HEK293 (cell line): ENCODE results near the gene LAYN.

Experiments used
- CTCF ChIA-PET: fragments of 350-600 bp; formaldehyde crosslinking; extraction: SDS; loops from one replicate; lab custom pipeline; 2021; ENCODE audit warnings: antibody characterized with exemption; lab: Yijun Ruan, JAX
- POLR2A ChIA-PET: fragments of 300-600 bp; formaldehyde crosslinking; extraction: SDS; loops from one replicate; lab custom pipeline; 2020; ENCODE audit warnings: antibody characterized with exemption, inconsistent platforms; lab: Yijun Ruan, JAX
- H3K27ac ChIP-seq: fragments of 200-500 bp; sonication (Bioruptor generic); 2 replicates; pipeline ENCODE4 v1.5.1; 2014; ENCODE audit warnings: low read depth, low read length, control low read depth, inconsistent platforms; ENCODE audit errors: extremely low read depth
- H3K36me3 ChIP-seq, 2 experiments: fragments of 200-500 bp in 1 of 2; sonication (Bioruptor generic) in 1 of 2; 1 replicate in 1 of 2; 2 replicates in 1 of 2; pipeline ENCODE4 v1.5.1; 2014 to 2017; ENCODE audit warnings: inconsistent platforms in 2 of 2, low read length in 2 of 2; ENCODE audit not compliant: control insufficient read depth in 2 of 2, insufficient read depth in 1 of 2
- H3K4me1 ChIP-seq: fragments of 200-500 bp; sonication (Bioruptor generic); 2 replicates; pipeline ENCODE4 v1.5.1; 2014; ENCODE audit warnings: mild to moderate bottlenecking, low read length, inconsistent platforms; ENCODE audit not compliant: control insufficient read depth, insufficient read depth
- H3K4me3 ChIP-seq: 2 replicates; pipeline ENCODE4 v1.5.1; 2011; ENCODE audit warnings: low read depth, mild to moderate bottlenecking, control low read depth, low read length, moderate library complexity
- H3K9me3 ChIP-seq: fragments of 200-500 bp; sonication (Bioruptor generic); 2 replicates; pipeline ENCODE4 v1.5.1; 2014; ENCODE audit warnings: low read depth, low read length, inconsistent platforms; ENCODE audit not compliant: control insufficient read depth, insufficient read depth
- HOXC10 ChIP-seq: sonication (generic); formaldehyde crosslinking; IDR thresholded peaks from 2 replicates; pipeline ENCODE4 v1.8.1; 2023; ENCODE audit warnings: mild to moderate bottlenecking, missing genetic modification reagents
- MYNN ChIP-seq: fragments of 450-650 bp; formaldehyde crosslinking; IDR thresholded peaks from 2 replicates; pipeline ENCODE4 v1.5.1; 2016; ENCODE audit warnings: missing biosample characterization, missing genetic modification characterization, borderline replicate concordance
- MZF1 ChIP-seq: fragments of 450-650 bp; formaldehyde crosslinking; IDR thresholded peaks from 2 replicates; pipeline ENCODE4 v1.5.1; 2017; ENCODE audit warnings: missing biosample characterization, missing genetic modification characterization, borderline replicate concordance
- SP7 ChIP-seq: fragments of 450-650 bp; formaldehyde crosslinking; IDR thresholded peaks from 2 replicates; pipeline ENCODE4 v1.5.1; 2016; ENCODE audit warnings: missing biosample characterization, missing genetic modification characterization
- ZBTB8A ChIP-seq: fragments of 450-650 bp; formaldehyde crosslinking; IDR thresholded peaks from 2 replicates; pipeline ENCODE4 v1.5.1; 2016; ENCODE audit warnings: missing biosample characterization, missing genetic modification characterization
- ZEB2 ChIP-seq: fragments of 450-650 bp; formaldehyde crosslinking; IDR thresholded peaks from 2 replicates; pipeline ENCODE4 v1.5.1; 2016; ENCODE audit warnings: missing biosample characterization, missing genetic modification characterization
- ZIC2 ChIP-seq: fragments of 450-650 bp; formaldehyde crosslinking; IDR thresholded peaks from 2 replicates; pipeline ENCODE4 v1.5.1; 2016; ENCODE audit warnings: missing biosample characterization, missing genetic modification characterization
- ZNF133 ChIP-seq: fragments of 450-650 bp; formaldehyde crosslinking; IDR thresholded peaks from 2 replicates; pipeline ENCODE4 v1.5.1; 2016; ENCODE audit warnings: missing biosample characterization, missing genetic modification characterization
- ZNF155 ChIP-seq: fragments of 450-650 bp; formaldehyde crosslinking; IDR thresholded peaks from 2 replicates; pipeline ENCODE4 v1.5.1; 2016; ENCODE audit warnings: missing biosample characterization, missing genetic modification characterization
- ZNF211 ChIP-seq: fragments of 450-650 bp; formaldehyde crosslinking; IDR thresholded peaks from 2 replicates; pipeline ENCODE4 v1.5.1; 2016; ENCODE audit warnings: low read depth, missing biosample characterization, missing genetic modification characterization
- ZNF221 ChIP-seq: fragments of 450-650 bp; formaldehyde crosslinking; IDR thresholded peaks from 2 replicates; pipeline ENCODE4 v1.5.1; 2017; ENCODE audit warnings: missing biosample characterization, missing genetic modification characterization, borderline replicate concordance
- ZNF223 ChIP-seq: fragments of 450-650 bp; formaldehyde crosslinking; IDR thresholded peaks from 2 replicates; pipeline ENCODE4 v1.5.1; 2016; ENCODE audit warnings: missing biosample characterization, missing genetic modification characterization
- ZNF23 ChIP-seq: fragments of 450-650 bp; formaldehyde crosslinking; IDR thresholded peaks from 2 replicates; pipeline ENCODE4 v1.5.1; 2016; ENCODE audit warnings: missing biosample characterization, missing genetic modification characterization, borderline replicate concordance
- ZNF24 ChIP-seq: fragments of 450-650 bp; formaldehyde crosslinking; IDR thresholded peaks from 2 replicates; pipeline ENCODE4 v1.5.1; 2016; ENCODE audit warnings: missing biosample characterization, missing genetic modification characterization
- ZNF394 ChIP-seq: fragments of 450-650 bp; formaldehyde crosslinking; IDR thresholded peaks from 2 replicates; pipeline ENCODE4 v1.5.1; 2016; ENCODE audit warnings: missing biosample characterization, missing genetic modification characterization, mild to moderate bottlenecking, moderate library complexity, borderline replicate concordance
- ZNF416 ChIP-seq: fragments of 450-650 bp; formaldehyde crosslinking; IDR thresholded peaks from 2 replicates; pipeline ENCODE4 v1.5.1; 2016; ENCODE audit warnings: missing biosample characterization, missing genetic modification characterization
- ZNF521 ChIP-seq: fragments of 450-650 bp; formaldehyde crosslinking; IDR thresholded peaks from 2 replicates; pipeline ENCODE4 v1.5.1; 2017; ENCODE audit warnings: missing biosample characterization, mild to moderate bottlenecking, missing genetic modification characterization
- ZNF560 ChIP-seq: fragments of 450-650 bp; formaldehyde crosslinking; IDR thresholded peaks from 2 replicates; pipeline ENCODE4 v1.5.1; 2017; ENCODE audit warnings: missing biosample characterization, missing genetic modification characterization, borderline replicate concordance
- ZNF585B ChIP-seq: fragments of 450-650 bp; formaldehyde crosslinking; IDR thresholded peaks from 2 replicates; pipeline ENCODE4 v1.5.1; 2016; ENCODE audit warnings: missing biosample characterization, missing genetic modification characterization
- ZNF664 ChIP-seq: fragments of 450-650 bp; formaldehyde crosslinking; IDR thresholded peaks from 2 replicates; pipeline ENCODE4 v1.5.1; 2016; ENCODE audit warnings: missing biosample characterization, missing genetic modification characterization
- TF ChIP-seq, protein P1 (sequence below): fragments of 450-650 bp; formaldehyde crosslinking; IDR thresholded peaks from 2 replicates; pipeline ENCODE4 v1.5.1; 2016; ENCODE audit warnings: missing biosample characterization, missing genetic modification characterization
- TF ChIP-seq, protein P2 (sequence below): fragments of 450-650 bp; IDR thresholded peaks from 2 replicates; pipeline ENCODE4 v1.5.1; 2018; ENCODE audit warnings: missing biosample characterization, mild to moderate bottlenecking, missing genetic modification characterization
- TF ChIP-seq, protein P3 (sequence below): IDR thresholded peaks from 2 replicates; pipeline ENCODE4 v1.6.1; 2011; ENCODE audit warnings: mild to moderate bottlenecking, low read depth, low read length, borderline replicate concordance
- TF ChIP-seq, protein P4 (sequence below): fragments of 450-650 bp; formaldehyde crosslinking; IDR thresholded peaks from 2 replicates; pipeline ENCODE4 v1.5.0; 2017; ENCODE audit warnings: missing biosample characterization, missing genetic modification characterization, borderline replicate concordance
- TF ChIP-seq, protein P5 (sequence below): sonication (generic); formaldehyde crosslinking; IDR thresholded peaks from 2 replicates; pipeline ENCODE4 v1.8.1; 2022; ENCODE audit warnings: mild to moderate bottlenecking, moderate library complexity, missing genetic modification reagents

Gene LAYN

DNA sequence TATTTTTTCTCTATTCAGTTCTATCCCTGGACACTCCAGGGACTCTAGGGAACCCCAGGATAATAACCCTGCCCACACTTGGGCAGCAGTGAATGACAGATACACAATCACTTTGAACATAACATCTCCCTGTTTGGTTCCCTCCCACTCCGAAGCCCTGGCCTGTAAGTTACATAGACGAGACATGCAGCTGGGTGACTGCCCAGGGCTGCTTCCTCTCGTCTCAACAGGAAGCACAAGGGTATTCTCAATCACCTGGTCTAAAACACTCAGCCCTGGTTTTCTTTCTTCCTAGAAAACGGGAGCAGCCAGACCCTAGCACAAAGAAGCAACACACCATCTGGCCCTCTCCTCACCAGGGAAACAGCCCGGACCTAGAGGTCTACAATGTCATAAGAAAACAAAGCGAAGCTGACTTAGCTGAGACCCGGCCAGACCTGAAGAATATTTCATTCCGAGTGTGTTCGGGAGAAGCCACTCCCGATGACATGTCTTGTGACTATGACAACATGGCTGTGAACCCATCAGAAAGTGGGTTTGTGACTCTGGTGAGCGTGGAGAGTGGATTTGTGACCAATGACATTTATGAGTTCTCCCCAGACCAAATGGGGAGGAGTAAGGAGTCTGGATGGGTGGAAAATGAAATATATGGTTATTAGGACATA, 19.4 kb downstream of the LAYN start (continued):
- TF ChIP-seq, protein P1, sequence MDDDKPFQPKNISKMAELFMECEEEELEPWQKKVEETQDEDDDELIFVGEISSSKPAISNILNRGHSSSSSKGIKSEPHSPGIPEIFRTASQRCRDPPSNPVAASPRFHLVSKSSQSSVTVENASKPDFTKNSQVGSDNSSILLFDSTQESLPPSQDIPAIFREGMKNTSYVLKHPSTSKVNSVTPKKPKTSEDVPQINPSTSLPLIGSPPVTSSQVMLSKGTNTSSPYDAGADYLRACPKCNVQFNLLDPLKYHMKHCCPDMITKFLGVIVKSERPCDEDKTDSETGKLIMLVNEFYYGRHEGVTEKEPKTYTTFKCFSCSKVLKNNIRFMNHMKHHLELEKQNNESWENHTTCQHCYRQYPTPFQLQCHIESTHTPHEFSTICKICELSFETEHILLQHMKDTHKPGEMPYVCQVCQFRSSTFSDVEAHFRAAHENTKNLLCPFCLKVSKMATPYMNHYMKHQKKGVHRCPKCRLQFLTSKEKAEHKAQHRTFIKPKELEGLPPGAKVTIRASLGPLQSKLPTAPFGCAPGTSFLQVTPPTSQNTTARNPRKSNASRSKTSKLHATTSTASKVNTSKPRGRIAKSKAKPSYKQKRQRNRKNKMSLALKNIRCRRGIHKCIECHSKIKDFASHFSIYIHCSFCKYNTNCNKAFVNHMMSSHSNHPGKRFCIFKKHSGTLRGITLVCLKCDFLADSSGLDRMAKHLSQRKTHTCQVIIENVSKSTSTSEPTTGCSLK (tag by site-specific recombination), result no peak
- no peak for TF ChIP-seq ZNF664 (tag by site-specific recombination)
- TF ChIP-seq ZBTB8A (tag by site-specific recombination), result no peak
- TF ChIP-seq, protein P2, sequence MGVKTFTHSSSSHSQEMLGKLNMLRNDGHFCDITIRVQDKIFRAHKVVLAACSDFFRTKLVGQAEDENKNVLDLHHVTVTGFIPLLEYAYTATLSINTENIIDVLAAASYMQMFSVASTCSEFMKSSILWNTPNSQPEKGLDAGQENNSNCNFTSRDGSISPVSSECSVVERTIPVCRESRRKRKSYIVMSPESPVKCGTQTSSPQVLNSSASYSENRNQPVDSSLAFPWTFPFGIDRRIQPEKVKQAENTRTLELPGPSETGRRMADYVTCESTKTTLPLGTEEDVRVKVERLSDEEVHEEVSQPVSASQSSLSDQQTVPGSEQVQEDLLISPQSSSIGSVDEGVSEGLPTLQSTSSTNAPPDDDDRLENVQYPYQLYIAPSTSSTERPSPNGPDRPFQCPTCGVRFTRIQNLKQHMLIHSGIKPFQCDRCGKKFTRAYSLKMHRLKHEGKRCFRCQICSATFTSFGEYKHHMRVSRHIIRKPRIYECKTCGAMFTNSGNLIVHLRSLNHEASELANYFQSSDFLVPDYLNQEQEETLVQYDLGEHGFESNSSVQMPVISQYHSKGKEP (tag by site-specific recombination), result no peak
- TF ChIP-seq MZF1 (tag by site-specific recombination), result no peak
- TF ChIP-seq ZNF155 (tag by site-specific recombination), result no peak
- no peak for TF ChIP-seq ZNF560 (tag by site-specific recombination)

DNA sequence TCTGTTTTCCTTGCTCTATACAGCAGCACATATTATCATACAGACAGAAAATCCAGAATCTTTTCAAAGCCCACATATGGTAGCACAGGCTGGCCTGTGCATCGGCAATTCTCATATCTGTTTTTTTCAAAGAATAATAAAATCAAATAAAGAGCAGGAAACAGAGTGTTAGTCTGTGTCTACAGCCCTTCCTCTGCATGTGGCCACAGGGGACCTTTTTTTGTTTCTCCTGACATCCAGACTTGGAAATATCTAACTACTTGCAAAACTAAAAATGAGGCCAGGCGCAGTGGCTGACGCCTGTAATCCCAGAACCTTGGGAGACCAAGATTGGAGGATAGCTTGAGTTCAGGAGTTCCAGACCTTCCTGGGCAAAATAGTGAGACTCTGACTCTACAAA, 20.3 kb downstream of the LAYN start:
- H3K27ac ChIP-seq, result no peak overlapping the region
- no peaks in the 10 kb centered on the region for H3K4me1 ChIP-seq
- POLR2A ChIA-PET, result no interaction called here
- no peaks in the 10 kb centered on the region for H3K9me3 ChIP-seq
- no peak overlapping the region for H3K4me3 ChIP-seq
- no peak for TF ChIP-seq ZNF416 (tag by site-specific recombination)
- TF ChIP-seq ZIC2 (tag by site-specific recombination), result no peak
- no peak for TF ChIP-seq ZNF211 (tag by site-specific recombination)
- TF ChIP-seq ZNF585B (tag by site-specific recombination), result no peak
- no peak for TF ChIP-seq SP7 (tag by site-specific recombination)
- no peak for TF ChIP-seq ZEB2 (tag by site-specific recombination)
- TF ChIP-seq ZNF24 (tag by site-specific recombination), result no peak
- no peak for TF ChIP-seq ZNF223
- TF ChIP-seq ZNF221 (tag by site-specific recombination), result no peak
- TF ChIP-seq ZNF23, result no peak
- TF ChIP-seq, protein P3, sequence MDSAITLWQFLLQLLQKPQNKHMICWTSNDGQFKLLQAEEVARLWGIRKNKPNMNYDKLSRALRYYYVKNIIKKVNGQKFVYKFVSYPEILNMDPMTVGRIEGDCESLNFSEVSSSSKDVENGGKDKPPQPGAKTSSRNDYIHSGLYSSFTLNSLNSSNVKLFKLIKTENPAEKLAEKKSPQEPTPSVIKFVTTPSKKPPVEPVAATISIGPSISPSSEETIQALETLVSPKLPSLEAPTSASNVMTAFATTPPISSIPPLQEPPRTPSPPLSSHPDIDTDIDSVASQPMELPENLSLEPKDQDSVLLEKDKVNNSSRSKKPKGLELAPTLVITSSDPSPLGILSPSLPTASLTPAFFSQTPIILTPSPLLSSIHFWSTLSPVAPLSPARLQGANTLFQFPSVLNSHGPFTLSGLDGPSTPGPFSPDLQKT, result no peak
- TF ChIP-seq ZNF394 (tag by site-specific recombination), result no peak
- CTCF ChIA-PET, result interaction anchor here (0.6 to 1.2 kb wide), 7 partner anchors 105 to 1395 kb away, joined by 3 to 4 read pairs (median 3); no protein-coding TSS in a partner anchor
- peaks cover 0 to 53% of the 10 kb centered on the region in 2 experiments; a peak in 1 of 3 replicates for H3K36me3 ChIP-seq

DNA sequence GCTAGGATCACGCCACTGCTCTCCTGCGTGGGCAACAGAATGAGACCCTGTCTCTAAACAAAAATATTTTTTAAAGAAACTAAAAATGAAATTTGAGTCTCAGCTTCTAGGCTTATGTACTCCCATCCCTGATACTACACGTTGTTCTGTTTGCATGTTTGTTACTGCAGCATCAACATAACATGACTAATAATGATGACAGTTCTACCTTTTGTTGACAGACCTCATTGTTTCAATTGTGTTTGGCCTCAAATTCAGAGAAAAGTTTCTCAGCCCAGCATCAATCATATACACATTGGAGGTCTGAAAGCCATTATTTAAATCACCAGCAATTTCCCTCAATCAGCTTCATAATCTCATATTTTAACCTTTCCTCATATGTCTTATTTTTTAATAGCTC, 20.8 kb downstream of the LAYN start:
- H3K9me3 ChIP-seq, result no peaks in the 10 kb centered on the region
- H3K36me3 ChIP-seq, result peaks cover 0 to 48% of the 10 kb centered on the region in 2 experiments; a peak in 1 of 3 replicates
- no peak for TF ChIP-seq MYNN (tag by site-specific recombination)
- TF ChIP-seq HOXC10 (CRISPR knock-in tag), result no peak
- TF ChIP-seq, protein P4, sequence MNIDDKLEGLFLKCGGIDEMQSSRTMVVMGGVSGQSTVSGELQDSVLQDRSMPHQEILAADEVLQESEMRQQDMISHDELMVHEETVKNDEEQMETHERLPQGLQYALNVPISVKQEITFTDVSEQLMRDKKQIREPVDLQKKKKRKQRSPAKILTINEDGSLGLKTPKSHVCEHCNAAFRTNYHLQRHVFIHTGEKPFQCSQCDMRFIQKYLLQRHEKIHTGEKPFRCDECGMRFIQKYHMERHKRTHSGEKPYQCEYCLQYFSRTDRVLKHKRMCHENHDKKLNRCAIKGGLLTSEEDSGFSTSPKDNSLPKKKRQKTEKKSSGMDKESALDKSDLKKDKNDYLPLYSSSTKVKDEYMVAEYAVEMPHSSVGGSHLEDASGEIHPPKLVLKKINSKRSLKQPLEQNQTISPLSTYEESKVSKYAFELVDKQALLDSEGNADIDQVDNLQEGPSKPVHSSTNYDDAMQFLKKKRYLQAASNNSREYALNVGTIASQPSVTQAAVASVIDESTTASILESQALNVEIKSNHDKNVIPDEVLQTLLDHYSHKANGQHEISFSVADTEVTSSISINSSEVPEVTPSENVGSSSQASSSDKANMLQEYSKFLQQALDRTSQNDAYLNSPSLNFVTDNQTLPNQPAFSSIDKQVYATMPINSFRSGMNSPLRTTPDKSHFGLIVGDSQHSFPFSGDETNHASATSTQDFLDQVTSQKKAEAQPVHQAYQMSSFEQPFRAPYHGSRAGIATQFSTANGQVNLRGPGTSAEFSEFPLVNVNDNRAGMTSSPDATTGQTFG (tag by site-specific recombination), result no peak
- TF ChIP-seq, protein P5, sequence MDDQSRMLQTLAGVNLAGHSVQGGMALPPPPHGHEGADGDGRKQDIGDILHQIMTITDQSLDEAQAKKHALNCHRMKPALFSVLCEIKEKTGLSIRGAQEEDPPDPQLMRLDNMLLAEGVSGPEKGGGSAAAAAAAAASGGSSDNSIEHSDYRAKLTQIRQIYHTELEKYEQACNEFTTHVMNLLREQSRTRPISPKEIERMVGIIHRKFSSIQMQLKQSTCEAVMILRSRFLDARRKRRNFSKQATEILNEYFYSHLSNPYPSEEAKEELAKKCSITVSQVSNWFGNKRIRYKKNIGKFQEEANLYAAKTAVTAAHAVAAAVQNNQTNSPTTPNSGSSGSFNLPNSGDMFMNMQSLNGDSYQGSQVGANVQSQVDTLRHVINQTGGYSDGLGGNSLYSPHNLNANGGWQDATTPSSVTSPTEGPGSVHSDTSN, result no peak
- TF ChIP-seq ZNF521, result no peak
- TF ChIP-seq ZNF133, result no peak
- CTCF ChIA-PET, result interaction anchor here (0.6 to 1.2 kb wide), 5 partner anchors 106 to 283 kb away, joined by 3 to 4 read pairs (median 3); no protein-coding TSS in a partner anchor
- H3K4me1 ChIP-seq, result no peaks in the 10 kb centered on the region
- no peak overlapping the region for H3K4me3 ChIP-seq
- POLR2A ChIA-PET, result no interaction called here
- no peak overlapping the region for H3K27ac ChIP-seq
